ENCODE measurements around the gene FHIT. TPM values are rescaled to one million over a fixed set of nuclear protein-coding genes. Genes with fewer than 3 reads are reported as not detected.

FHIT gene
- total and polyA plus RNA-seq, 4 donors = 2.1 to 14.7 (median 6.6) TPM

DNA sequence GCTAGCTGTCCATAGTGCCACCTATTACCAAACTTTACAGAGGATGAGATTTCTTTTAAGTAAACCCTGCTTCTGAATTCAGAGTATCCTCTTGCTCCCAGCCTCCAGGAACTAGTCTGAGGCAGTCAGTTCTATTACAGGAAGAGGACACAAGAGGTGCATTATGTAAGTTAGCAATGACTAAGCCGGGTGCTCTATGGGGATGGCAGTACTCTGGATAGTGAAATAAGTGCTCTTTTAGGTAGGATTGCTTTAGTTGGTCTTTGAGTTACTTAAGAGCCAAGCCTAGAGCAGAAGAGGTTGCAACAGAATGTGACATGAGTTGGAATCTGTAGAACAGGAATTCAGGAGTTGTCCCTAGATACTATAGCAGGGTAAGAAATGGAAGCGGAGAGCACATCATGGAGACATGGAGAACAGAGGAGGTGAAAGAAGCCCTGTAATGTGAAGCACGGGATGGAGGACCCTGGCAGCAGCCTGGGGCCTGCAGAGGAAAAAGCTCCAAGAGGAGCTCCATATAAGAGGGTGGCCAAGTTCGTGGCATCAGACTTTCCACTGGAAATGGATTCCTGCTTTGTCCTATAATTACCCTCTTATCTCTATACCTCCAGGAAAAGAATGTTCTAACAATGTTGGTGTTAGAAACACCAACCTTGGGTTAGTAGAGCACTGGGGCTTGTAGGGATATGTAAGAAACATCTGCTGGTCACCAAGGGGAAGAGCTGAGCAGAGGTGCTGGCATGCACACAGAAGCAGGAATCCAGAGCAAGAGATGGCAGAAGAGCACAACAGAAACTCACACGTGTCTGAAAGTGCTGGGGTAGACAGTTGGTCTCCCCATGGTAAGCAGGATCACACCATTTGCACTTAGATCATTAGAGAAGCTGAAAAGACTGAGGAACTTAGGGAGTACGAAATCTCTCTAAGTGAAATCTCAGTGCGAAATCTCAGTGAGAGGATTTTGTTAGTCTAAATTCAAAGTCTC lies 851.1 kb downstream of the FHIT start:
- no peaks in the 10 kb centered on the region for H3K9me3 ChIP-seq (ENCODE audit: control insufficient read depth in 4 of 4, low read length in 3 of 4)
- no peak overlapping the region for H3K9ac ChIP-seq (ENCODE audit: low read depth in 1 of 2, low read length in 2 of 2)
- no peak for DNase-seq (ENCODE audit: low spot score)
- H3K4me1 ChIP-seq (ENCODE audit: control insufficient read depth in 4 of 4, insufficient read depth in 4 of 4, low read length in 3 of 4) = no peaks in the 10 kb centered on the region
- no peaks in the 10 kb centered on the region for H3K36me3 ChIP-seq (ENCODE audit: control insufficient read depth in 4 of 4, insufficient read depth in 3 of 4, low read depth in 1 of 4, low read length in 3 of 4)
- TF ChIP-seq SP1 (IDR thresholded peaks at IDR 0.05) (no peak), RXRA (IDR thresholded peaks at IDR 0.05) (no peak)
- no peaks in the 10 kb centered on the region for H3K27me3 ChIP-seq (ENCODE audit: control insufficient read depth in 4 of 4, insufficient read depth in 4 of 4, low read length in 3 of 4)
- no peak overlapping the region for H3K4me3 ChIP-seq (ENCODE audit: low read depth in 1 of 3, low read length in 3 of 3)
- WGBS = 79% methylated on average over 7 of the region's 7 CpGs
- no peak overlapping the region for H3K27ac ChIP-seq (ENCODE audit: low read depth in 1 of 2, low read length in 2 of 2)

DNA sequence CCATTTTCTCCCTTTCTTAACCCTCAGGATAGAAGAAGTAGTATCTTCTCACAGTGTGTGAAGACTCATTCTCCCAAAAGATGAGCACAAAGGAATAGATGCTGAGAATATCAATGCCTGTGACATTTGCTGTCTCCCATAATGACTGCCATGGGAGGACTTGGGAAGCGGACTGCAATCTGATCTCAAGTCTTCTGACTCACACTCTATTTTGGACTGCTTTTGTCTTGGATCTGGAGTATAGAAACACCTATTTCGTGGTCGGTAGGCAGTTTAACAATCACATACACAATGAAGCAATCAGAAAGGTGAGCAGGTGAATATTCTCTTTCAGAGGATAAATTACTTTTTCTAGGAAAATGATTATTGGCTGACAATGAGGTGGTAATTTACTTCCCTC lies 852.0 kb downstream of the FHIT start:
- no peaks in the 10 kb centered on the region for H3K4me1 ChIP-seq (ENCODE audit: control insufficient read depth in 4 of 4, insufficient read depth in 4 of 4, low read length in 3 of 4)
- 92% methylated on average over 3 of the region's 3 CpGs for WGBS
- H3K27me3 ChIP-seq (ENCODE audit: control insufficient read depth in 4 of 4, insufficient read depth in 4 of 4, low read length in 3 of 4) = no peaks in the 10 kb centered on the region
- H3K4me3 ChIP-seq (ENCODE audit: low read depth in 1 of 3, low read length in 3 of 3) = no peak overlapping the region
- H3K36me3 ChIP-seq (ENCODE audit: control insufficient read depth in 4 of 4, insufficient read depth in 3 of 4, low read depth in 1 of 4, low read length in 3 of 4) = no peaks in the 10 kb centered on the region
- DNase-seq (ENCODE audit: low spot score) = no peak
- TF ChIP-seq HNF4G (IDR thresholded peaks at IDR 0.05) (no peak), GABPA (IDR thresholded peaks at IDR 0.05 in 1 of 2, conservative IDR thresholded peaks at IDR 0.05 in 1 of 2) (no peak)
- TF ChIP-seq, protein P1, sequence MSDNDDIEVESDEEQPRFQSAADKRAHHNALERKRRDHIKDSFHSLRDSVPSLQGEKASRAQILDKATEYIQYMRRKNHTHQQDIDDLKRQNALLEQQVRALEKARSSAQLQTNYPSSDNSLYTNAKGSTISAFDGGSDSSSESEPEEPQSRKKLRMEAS (IDR thresholded peaks at IDR 0.05) = no peak
- H3K9me3 ChIP-seq (ENCODE audit: control insufficient read depth in 4 of 4, low read length in 3 of 4) = no peaks in the 10 kb centered on the region
- no peak overlapping the region for H3K27ac ChIP-seq (ENCODE audit: low read depth in 1 of 2, low read length in 2 of 2)
- H3K9ac ChIP-seq (ENCODE audit: low read depth in 1 of 2, low read length in 2 of 2) = no peak overlapping the region

DNA sequence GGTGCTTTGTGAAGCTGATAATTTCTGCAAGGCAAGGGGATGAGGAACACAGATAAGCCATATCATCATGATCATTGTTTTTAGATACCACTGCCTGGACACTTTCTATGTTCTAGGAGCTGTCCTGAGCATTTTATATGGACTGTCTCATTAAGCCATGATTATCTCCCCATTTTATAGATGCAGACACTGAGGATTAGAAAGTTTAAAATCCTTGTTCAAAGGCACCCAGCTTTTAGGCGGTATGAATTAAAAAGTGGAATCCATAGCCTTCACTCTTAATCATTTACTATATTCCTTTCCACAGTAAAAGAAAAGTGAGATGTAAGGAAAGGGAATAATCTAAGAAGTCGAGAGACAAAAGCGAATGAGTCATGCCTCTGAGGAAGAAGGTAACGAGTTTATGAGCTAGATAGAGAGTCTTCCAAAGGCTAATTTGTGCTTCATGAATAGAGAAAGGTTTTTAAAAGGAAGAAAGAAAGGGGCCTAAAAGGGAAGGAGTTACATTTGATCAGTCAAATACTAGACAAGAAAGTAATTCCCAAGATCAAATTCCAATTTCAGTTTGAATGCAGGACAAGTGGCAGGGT lies 856.0 kb downstream of the FHIT start:
- Histone ChIP-seq H3K9me3 (ENCODE audit: control insufficient read depth in 4 of 4, low read length in 3 of 4) (no peaks in the 10 kb centered on the region), H3K36me3 (ENCODE audit: control insufficient read depth in 4 of 4, insufficient read depth in 3 of 4, low read depth in 1 of 4, low read length in 3 of 4) (no peaks in the 10 kb centered on the region), H3K4me3 (ENCODE audit: low read depth in 1 of 3, low read length in 3 of 3) (no peak overlapping the region), H3K27me3 (ENCODE audit: control insufficient read depth in 4 of 4, insufficient read depth in 4 of 4, low read length in 3 of 4) (no peaks in the 10 kb centered on the region), H3K4me1 (ENCODE audit: control insufficient read depth in 4 of 4, insufficient read depth in 4 of 4, low read length in 3 of 4) (no peaks in the 10 kb centered on the region), H3K9ac (ENCODE audit: low read depth in 1 of 2, low read length in 2 of 2) (no peak overlapping the region), H3K27ac (ENCODE audit: low read depth in 1 of 2, low read length in 2 of 2) (no peak overlapping the region)
- WGBS = 94% methylated on average over 4 of the region's 4 CpGs
- TF ChIP-seq TAF1 (conservative IDR thresholded peaks at IDR 0.05) = no peak
- TF ChIP-seq FOXA1 (IDR thresholded peaks at IDR 0.05) = no peak
- TF ChIP-seq, protein P2, sequence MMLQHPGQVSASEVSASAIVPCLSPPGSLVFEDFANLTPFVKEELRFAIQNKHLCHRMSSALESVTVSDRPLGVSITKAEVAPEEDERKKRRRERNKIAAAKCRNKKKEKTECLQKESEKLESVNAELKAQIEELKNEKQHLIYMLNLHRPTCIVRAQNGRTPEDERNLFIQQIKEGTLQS (IDR thresholded peaks at IDR 0.05) = no peak
- no peak for TF ChIP-seq SP1 (IDR thresholded peaks at IDR 0.05)
- TF ChIP-seq JUND (IDR thresholded peaks at IDR 0.05) = no peak
- TF ChIP-seq NR2F2 (IDR thresholded peaks at IDR 0.05) = no peak
- TF ChIP-seq, protein P1 (IDR thresholded peaks at IDR 0.05) = no peak
- TF ChIP-seq HNF4A (conservative IDR thresholded peaks at IDR 0.05) = no peak
- DNase-seq (ENCODE audit: low spot score) = no peak

DNA sequence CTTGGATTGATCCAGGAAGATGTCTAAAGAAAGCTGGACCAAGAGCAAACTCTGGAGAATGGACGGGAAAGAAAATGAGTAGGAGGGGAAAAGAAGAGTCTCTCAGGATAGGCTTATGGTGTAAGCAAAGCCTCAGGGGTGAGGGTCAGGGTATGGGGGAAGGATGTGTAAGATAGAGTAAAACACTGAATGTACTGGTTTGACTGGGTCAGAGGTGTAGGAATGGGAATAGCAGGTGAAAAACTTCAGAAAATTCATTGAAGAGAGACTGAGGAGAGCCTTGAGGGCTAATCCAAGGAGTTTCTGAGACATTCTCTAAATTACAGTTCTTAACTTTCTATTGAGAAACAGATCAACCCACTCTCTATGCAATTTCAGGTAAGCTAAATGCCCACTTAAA lies 857.3 kb downstream of the FHIT start:
- no peaks in the 10 kb centered on the region for H3K9me3 ChIP-seq (ENCODE audit: control insufficient read depth in 4 of 4, low read length in 3 of 4)
- WGBS = 96% methylated on average over 1 of the region's 1 CpG
- TF ChIP-seq TAF1 (conservative IDR thresholded peaks at IDR 0.05) = no peak
- TF ChIP-seq FOXA2 (IDR thresholded peaks at IDR 0.05) = no peak
- TF ChIP-seq JUND (IDR thresholded peaks at IDR 0.05) = no peak

More for the DNA sequence above, 857.3 kb downstream of the FHIT start:
- Histone ChIP-seq H3K36me3 (ENCODE audit: control insufficient read depth in 4 of 4, insufficient read depth in 3 of 4, low read depth in 1 of 4, low read length in 3 of 4) (no peaks in the 10 kb centered on the region), H3K9ac (ENCODE audit: low read depth in 1 of 2, low read length in 2 of 2) (no peak overlapping the region), H3K27ac (ENCODE audit: low read depth in 1 of 2, low read length in 2 of 2) (no peak overlapping the region), H3K4me1 (ENCODE audit: control insufficient read depth in 4 of 4, insufficient read depth in 4 of 4, low read length in 3 of 4) (no peaks in the 10 kb centered on the region), H3K27me3 (ENCODE audit: control insufficient read depth in 4 of 4, insufficient read depth in 4 of 4, low read length in 3 of 4) (no peaks in the 10 kb centered on the region), H3K4me3 (ENCODE audit: low read depth in 1 of 3, low read length in 3 of 3) (no peak overlapping the region)
- no peak for DNase-seq (ENCODE audit: low spot score)

Measured in liver (tissue), 9 donors.